Tibial artery (tissue), 4 donors: ENCODE results near the gene UHMK1.
"Not testable (repeated sequence)": the region's sequence is repeated elsewhere in the genome, so short reads cannot be mapped to it uniquely, and the experiment has no call there.

Experiments used
- DNase-seq, 2 donors: peaks; one replicate each; pipeline ENCODE4 v3.0.0-alpha.2; 2019
- H3K27ac ChIP-seq, 2 donors: fragments of 200-600 bp; sonication (generic) in 1 of 2; 1 replicate in 1 of 2; 2 replicates in 1 of 2; pipeline ENCODE4 v1.5.1; 2018 to 2019; ENCODE audit warnings: mild to moderate bottlenecking in 1 of 2
- H3K27me3 ChIP-seq, 2 donors: fragments of 200-600 bp; sonication (generic) in 1 of 2; one replicate each; pipeline versions ENCODE4 v1.5.1 to v1.6.0; 2016 to 2019
- H3K36me3 ChIP-seq, 3 donors: fragments of 200-600 bp; sonication (generic) in 2 of 3; one replicate each; pipeline ENCODE4 v1.5.1; 2016 to 2019; ENCODE audit warnings: mild to moderate bottlenecking in 2 of 3
- H3K4me1 ChIP-seq, 4 donors: fragments of 200-600 bp; sonication (generic) in 2 of 4; 1 replicate in 3 of 4; 2 replicates in 1 of 4; pipeline ENCODE4 v1.5.1; 2016 to 2019
- H3K4me3 ChIP-seq, 2 donors: fragments of 200-600 bp; sonication (generic) in 1 of 2; 1 replicate in 1 of 2; 2 replicates in 1 of 2; pipeline ENCODE4 v1.5.1; 2018 to 2019; ENCODE audit warnings: mild to moderate bottlenecking in 2 of 2
- H3K9me3 ChIP-seq, 3 donors: fragments of 200-600 bp; sonication (generic) in 1 of 3; one replicate each; pipeline ENCODE4 v1.5.1; 2016 to 2019
- intact Hi-C: fragments of 100-400 bp; cut with DNase I; formaldehyde crosslinking; loops from one replicate; pipeline ENCODE4 v1.15.0; 2023; ENCODE audit warnings: low total_unique reads
- TF ChIP-seq, protein P1 (sequence below), 2 experiments: fragments of 200-600 bp in 1 of 2; fragments of 450-650 bp in 1 of 2; IDR thresholded peaks; one replicate each; pipeline ENCODE4 v1.5.1; 2017 to 2019; ENCODE audit warnings: antibody characterized with exemption in 2 of 2, mild to moderate bottlenecking in 1 of 2, moderate library complexity in 1 of 2

The UHMK1 gene

DNA sequence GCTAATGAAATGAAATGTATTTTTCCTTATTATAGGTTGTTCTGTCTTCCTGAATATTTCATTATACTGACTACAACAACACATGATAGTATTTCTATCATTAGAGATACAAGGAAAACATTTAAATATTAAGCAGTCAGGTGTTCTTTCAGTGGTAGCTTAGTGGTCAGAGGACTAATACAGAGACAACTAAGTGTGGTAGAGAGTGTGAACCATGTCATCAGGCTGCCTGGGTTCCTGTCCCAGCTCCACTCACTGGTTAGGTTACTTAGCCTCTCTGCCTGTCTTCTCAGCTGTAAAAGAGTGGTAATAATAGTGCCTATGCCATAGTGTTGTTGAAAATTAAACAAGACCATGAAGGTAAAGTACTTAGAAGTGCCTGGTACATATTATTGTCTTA is 67.8 kb downstream of the UHMK1 start:
- Histone ChIP-seq H3K27ac (no peak overlapping the region), H3K4me3 (no peak overlapping the region), H3K9me3 (no peaks in the 10 kb centered on the region), H3K27me3 (no peaks in the 10 kb centered on the region), H3K36me3 (peaks cover 0 to 27% (median 8%) of the 10 kb centered on the region in 3 donors), H3K4me1 (peaks cover 0 to 33% (median 19%) of the 10 kb centered on the region in 4 donors)
- TF ChIP-seq, protein P1, sequence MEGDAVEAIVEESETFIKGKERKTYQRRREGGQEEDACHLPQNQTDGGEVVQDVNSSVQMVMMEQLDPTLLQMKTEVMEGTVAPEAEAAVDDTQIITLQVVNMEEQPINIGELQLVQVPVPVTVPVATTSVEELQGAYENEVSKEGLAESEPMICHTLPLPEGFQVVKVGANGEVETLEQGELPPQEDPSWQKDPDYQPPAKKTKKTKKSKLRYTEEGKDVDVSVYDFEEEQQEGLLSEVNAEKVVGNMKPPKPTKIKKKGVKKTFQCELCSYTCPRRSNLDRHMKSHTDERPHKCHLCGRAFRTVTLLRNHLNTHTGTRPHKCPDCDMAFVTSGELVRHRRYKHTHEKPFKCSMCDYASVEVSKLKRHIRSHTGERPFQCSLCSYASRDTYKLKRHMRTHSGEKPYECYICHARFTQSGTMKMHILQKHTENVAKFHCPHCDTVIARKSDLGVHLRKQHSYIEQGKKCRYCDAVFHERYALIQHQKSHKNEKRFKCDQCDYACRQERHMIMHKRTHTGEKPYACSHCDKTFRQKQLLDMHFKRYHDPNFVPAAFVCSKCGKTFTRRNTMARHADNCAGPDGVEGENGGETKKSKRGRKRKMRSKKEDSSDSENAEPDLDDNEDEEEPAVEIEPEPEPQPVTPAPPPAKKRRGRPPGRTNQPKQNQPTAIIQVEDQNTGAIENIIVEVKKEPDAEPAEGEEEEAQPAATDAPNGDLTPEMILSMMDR (IDR thresholded peaks at IDR 0.05), result no peak
- intact Hi-C loops, result no loop called here
- no peak for DNase-seq

DNA sequence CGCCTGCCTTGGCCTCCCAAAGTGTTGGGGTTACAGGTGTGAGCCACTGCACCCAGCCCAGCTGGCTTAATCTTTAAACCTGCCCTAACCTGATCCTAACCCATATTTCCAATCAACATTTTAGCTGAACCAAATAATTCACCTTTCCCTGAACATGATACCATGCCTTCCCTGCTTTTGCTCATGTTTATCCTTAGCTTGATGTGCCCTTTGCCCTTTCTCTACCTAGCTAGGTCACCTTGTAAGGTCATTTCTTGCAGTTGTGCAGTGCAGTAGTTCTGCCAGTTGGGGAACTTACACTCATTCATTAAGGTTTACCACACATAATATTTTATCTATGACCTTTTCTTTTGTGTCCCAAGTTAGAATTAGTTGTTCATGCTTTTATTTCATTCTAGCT is 69.3 kb downstream of the UHMK1 start:
- Histone ChIP-seq H3K9me3 (no peaks in the 10 kb centered on the region), H3K27ac (no peak overlapping the region), H3K4me3 (no peak overlapping the region), H3K27me3 (no peaks in the 10 kb centered on the region), H3K4me1 (peaks cover 0 to 33% (median 19%) of the 10 kb centered on the region in 4 donors), H3K36me3 (peaks cover 0 to 27% (median 8%) of the 10 kb centered on the region in 3 donors)
- no peak for DNase-seq
- TF ChIP-seq, protein P1 (IDR thresholded peaks at IDR 0.05), result no peak
- intact Hi-C loops, result no loop called here

DNA sequence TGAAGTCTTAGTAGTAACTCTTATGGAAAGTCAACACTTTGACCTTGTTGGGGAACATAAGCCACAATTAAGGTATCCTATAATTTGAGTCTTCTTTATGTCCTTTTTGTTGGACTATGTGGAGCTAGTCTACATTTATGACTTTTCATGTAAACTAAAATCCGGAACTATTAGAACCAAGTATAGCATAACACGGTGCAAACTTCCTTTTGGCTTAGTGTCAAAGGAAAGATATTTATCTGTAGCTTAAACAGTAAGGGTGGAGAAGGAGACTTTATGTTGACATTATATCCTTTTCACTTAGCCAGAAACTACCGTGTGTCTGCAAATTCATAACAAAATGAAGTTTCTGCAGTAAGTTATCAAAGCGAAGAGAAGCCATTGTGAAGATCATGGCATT is 71.2 kb downstream of the UHMK1 start:
- no peaks in the 10 kb centered on the region for H3K27me3 ChIP-seq
- no peak overlapping the region for H3K4me3 ChIP-seq
- no peak for DNase-seq
- intact Hi-C loops, result no loop called here
- peaks cover 0 to 27% (median 8%) of the 10 kb centered on the region in 3 donors for H3K36me3 ChIP-seq
- H3K9me3 ChIP-seq, result no peaks in the 10 kb centered on the region
- TF ChIP-seq, protein P1 (IDR thresholded peaks at IDR 0.05), result no peak
- H3K4me1 ChIP-seq, result peaks cover 0 to 37% (median 19%) of the 10 kb centered on the region in 4 donors
- no peak overlapping the region for H3K27ac ChIP-seq

DNA sequence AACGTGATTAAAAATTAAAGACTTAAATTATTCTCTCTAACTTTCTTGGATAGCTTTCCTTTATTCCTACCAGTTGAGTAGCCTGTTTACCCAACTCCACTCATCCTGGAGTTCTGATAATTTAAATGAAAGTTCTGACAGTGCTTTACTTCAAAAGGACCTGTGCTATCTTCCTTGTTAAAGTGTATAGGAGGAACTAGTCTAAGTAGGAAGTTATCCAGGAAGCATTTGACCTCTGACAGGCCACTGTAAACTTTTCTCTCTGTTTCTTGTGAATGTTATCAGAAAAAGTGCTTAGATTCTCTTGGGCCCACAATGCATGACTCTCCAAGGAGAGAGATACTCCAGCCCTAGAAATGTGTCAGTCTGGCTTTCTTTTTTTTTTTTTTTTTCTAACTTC is 73.1 kb downstream of the UHMK1 start:
- TF ChIP-seq, protein P1 (IDR thresholded peaks at IDR 0.05), result no peak
- intact Hi-C loops, result no loop called here
- Histone ChIP-seq H3K36me3 (peaks cover 0 to 27% (median 8%) of the 10 kb centered on the region in 3 donors), H3K4me3 (no peak overlapping the region), H3K27me3 (no peaks in the 10 kb centered on the region), H3K27ac (no peak overlapping the region), H3K4me1 (peaks cover 0 to 41% (median 18%) of the 10 kb centered on the region in 4 donors), H3K9me3 (no peaks in the 10 kb centered on the region)
- DNase-seq, result no peak

DNA sequence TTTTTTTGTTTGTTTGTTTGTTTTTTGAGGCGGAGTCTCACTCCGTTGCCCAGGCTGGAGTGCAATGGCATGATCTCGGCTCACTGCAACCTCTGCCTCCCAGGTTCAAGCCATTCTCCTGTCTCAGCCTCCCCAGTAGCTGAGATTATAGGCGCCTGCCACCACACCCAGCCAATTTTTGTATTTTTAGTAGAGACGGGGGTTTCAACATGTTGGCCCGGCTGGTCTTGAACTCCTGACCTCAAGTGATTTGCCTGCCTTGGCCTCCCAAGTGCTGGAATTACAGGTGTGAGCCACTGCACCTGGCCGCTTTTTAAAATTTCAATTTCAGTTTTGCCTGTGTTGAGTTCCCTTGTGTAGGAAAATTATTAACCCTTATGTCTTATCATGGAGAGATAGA is 73.5 kb downstream of the UHMK1 start:
- H3K4me3 ChIP-seq, intact Hi-C loops, DNase-seq, H3K27me3 ChIP-seq, H3K9me3 ChIP-seq, H3K27ac ChIP-seq: not testable (repeated sequence)
- peaks cover 0 to 41% (median 18%) of the 10 kb centered on the region in 4 donors for H3K4me1 ChIP-seq
- peaks cover 0 to 25% (median 8%) of the 10 kb centered on the region in 3 donors for H3K36me3 ChIP-seq

DNA sequence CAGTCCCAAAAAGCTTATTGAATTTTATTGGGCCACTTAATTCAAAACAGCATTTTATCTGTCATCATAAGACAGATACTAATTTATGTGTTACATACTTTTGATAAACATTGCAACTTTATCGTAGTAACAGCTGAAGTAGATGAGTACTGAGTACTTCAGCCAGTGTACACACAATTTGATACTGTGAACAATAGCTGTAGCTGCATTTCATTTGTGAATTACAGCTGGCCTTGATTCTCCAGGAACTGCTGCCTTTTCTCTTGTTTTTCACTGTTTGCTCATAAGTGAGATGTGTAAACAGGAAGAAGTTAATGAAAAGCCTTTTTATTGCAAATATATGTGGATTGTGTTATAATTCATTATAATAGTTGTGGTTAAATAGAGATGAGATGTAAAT is 74.1 kb downstream of the UHMK1 start:
- Histone ChIP-seq H3K27me3 (no peaks in the 10 kb centered on the region), H3K36me3 (peaks cover 0 to 19% (median 7%) of the 10 kb centered on the region in 3 donors), H3K4me1 (peaks cover 0 to 41% (median 18%) of the 10 kb centered on the region in 4 donors), H3K27ac (no peak overlapping the region), H3K4me3 (no peak overlapping the region), H3K9me3 (no peaks in the 10 kb centered on the region)
- TF ChIP-seq, protein P1 (IDR thresholded peaks at IDR 0.05), result no peak
- intact Hi-C loops, result no loop called here
- no peak for DNase-seq
